Measurements from ENCODE around the gene ZNF428.

DNA sequence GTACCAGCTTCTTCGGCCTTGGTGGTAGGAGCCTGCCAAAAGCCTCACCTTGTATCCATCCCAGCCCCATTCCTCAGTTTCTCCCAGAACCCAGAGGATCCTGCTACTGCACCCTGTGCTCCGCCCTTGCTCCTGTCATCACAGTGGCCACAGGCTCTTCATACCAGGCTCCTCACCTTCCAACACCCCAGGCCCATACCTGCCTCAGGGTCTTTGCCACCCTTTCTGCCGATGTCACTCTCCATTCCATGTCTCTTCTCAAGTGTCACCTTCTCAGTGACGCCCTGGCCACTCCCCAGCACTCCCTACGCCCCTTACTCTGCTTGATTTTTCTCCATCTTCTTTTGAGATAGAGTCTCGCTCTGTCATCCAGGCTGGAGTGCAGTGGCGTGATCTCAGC lies 9.6 kb downstream of the ZNF428 start:
- TF ChIP-seq POLR2A (IDR thresholded peaks at IDR 0.05; ENCODE audit: low read depth, low read length) (no peak), POLR2AphosphoS5 (IDR thresholded peaks at IDR 0.05; ENCODE audit: low read depth, low read length) (no peak)

Measured in GM12891 (cell line).